WTC11 (cell line): Measurements from ENCODE around the gene MMP7. TPM values are rescaled to one million over a fixed set of nuclear protein-coding genes. Genes with fewer than 3 reads are reported as not detected.

ENCODE experiments used
- ATAC-seq: fragments of 200-7000 bp; cut with Tn5 transposase; 2 replicates; pipeline ENCODE4 v1.10.0; 2021; ENCODE audit warnings: mild to moderate bottlenecking, moderate library complexity
- CTCF ChIA-PET: fragments of 300-600 bp; sonication (Branson Sonifier 250); formaldehyde crosslinking; loops from one replicate; lab custom pipeline; 2021; ENCODE audit warnings: antibody characterized with exemption; lab: Charles Lee
- POLR2A ChIA-PET: fragments of 350-600 bp; sonication (Branson Sonifier 250); formaldehyde crosslinking; loops from one replicate; lab custom pipeline; 2021; ENCODE audit warnings: antibody characterized with exemption; lab: Charles Lee
- DNase-seq: peaks from one replicate; pipeline ENCODE4 v3.0.0; 2021; ENCODE audit warnings: low spot score
- H3K27ac Mint-ChIP-seq: 2 replicates; pipeline ENCODE4 v1.8.0; 2021; ENCODE audit warnings: mixed read lengths
- H3K27me3 Mint-ChIP-seq: 2 replicates; pipeline ENCODE4 v1.8.0; 2021; ENCODE audit warnings: low read depth, mild to moderate bottlenecking, moderate library complexity, mixed read lengths
- H3K36me3 Mint-ChIP-seq: 2 replicates; pipeline ENCODE4 v1.8.0; 2021; ENCODE audit warnings: mixed read lengths
- H3K4me1 Mint-ChIP-seq: 2 replicates; pipeline ENCODE4 v1.8.0; 2022; ENCODE audit warnings: mixed read lengths
- H3K4me3 Mint-ChIP-seq: 2 replicates; pipeline ENCODE4 v1.8.0; 2021; ENCODE audit warnings: mild to moderate bottlenecking, moderate library complexity, mixed read lengths
- H3K9me3 Mint-ChIP-seq: 2 replicates; pipeline ENCODE4 v1.8.0; 2021; ENCODE audit warnings: mixed read lengths
- CBFB ChIP-seq: sonication (generic); formaldehyde crosslinking; IDR thresholded peaks from 2 replicates; pipeline ENCODE4 v1.8.1; 2022; ENCODE audit warnings: mild to moderate bottlenecking, low read depth, missing genetic modification reagents
- CREM ChIP-seq: sonication (generic); formaldehyde crosslinking; IDR thresholded peaks from 2 replicates; pipeline ENCODE4 v1.8.1; 2022; ENCODE audit warnings: mild to moderate bottlenecking, missing genetic modification reagents, moderate library complexity
- FOXK1 ChIP-seq: sonication (generic); formaldehyde crosslinking; IDR thresholded peaks from 2 replicates; pipeline ENCODE4 v1.8.0; 2022; ENCODE audit warnings: mild to moderate bottlenecking, moderate library complexity, missing genetic modification reagents
- GABPB1 ChIP-seq: sonication (generic); formaldehyde crosslinking; IDR thresholded peaks from 2 replicates; pipeline ENCODE4 v1.8.1; 2023; ENCODE audit warnings: mild to moderate bottlenecking, missing genetic modification reagents
- IRF2 ChIP-seq: sonication (generic); formaldehyde crosslinking; IDR thresholded peaks from 2 replicates; pipeline ENCODE4 v1.8.0; 2022; ENCODE audit warnings: low read depth, missing genetic modification reagents, borderline replicate concordance
- OVOL2 ChIP-seq: fragments of 250-450 bp; sonication (Bioruptor Pico); IDR thresholded peaks from 2 replicates; pipeline ENCODE4 v1.9.0; 2021; ENCODE audit warnings: mild to moderate bottlenecking, borderline replicate concordance
- RORB ChIP-seq: fragments of 250-450 bp; sonication (Bioruptor Pico); IDR thresholded peaks from 2 replicates; pipeline ENCODE4 v1.9.0; 2021; ENCODE audit warnings: mild to moderate bottlenecking
- SMAD3 ChIP-seq: sonication (generic); formaldehyde crosslinking; IDR thresholded peaks from 2 replicates; pipeline ENCODE4 v1.8.0; 2022; ENCODE audit warnings: missing genetic modification reagents, mild to moderate bottlenecking, borderline replicate concordance
- TEAD1 ChIP-seq: sonication (generic); formaldehyde crosslinking; IDR thresholded peaks from 2 replicates; pipeline ENCODE4 v1.8.0; 2022; ENCODE audit warnings: mild to moderate bottlenecking, missing genetic modification reagents
- total RNA-seq: library from RNA; stranded (reverse); gene quantifications from 3 replicates; pipeline ENCODE4 v1.2.3, GENCODE V29; 2021
- TF ChIP-seq, protein P1 (sequence below): sonication (generic); formaldehyde crosslinking; IDR thresholded peaks from 2 replicates; pipeline ENCODE4 v1.8.0; 2022; ENCODE audit warnings: mild to moderate bottlenecking, missing genetic modification reagents
- TF ChIP-seq, protein P2 (sequence below): sonication (generic); formaldehyde crosslinking; IDR thresholded peaks from 2 replicates; pipeline ENCODE4 v1.8.1; 2022; ENCODE audit warnings: mild to moderate bottlenecking, missing genetic modification reagents, moderate library complexity, borderline replicate concordance
- TF ChIP-seq, protein P3 (sequence below): fragments of 250-450 bp; sonication (Bioruptor Pico); conservative IDR thresholded peaks from 2 replicates; pipeline ENCODE4 v1.9.0; 2021; ENCODE audit warnings: mild to moderate bottlenecking
- TF ChIP-seq, protein P4 (sequence below): sonication (generic); formaldehyde crosslinking; IDR thresholded peaks from 2 replicates; pipeline ENCODE4 v1.8.0; 2023; ENCODE audit warnings: missing genetic modification reagents
- TF ChIP-seq, protein P5 (sequence below): sonication (generic); formaldehyde crosslinking; conservative IDR thresholded peaks from 2 replicates; pipeline ENCODE4 v1.8.1; 2023; ENCODE audit warnings: mild to moderate bottlenecking, low read depth, missing genetic modification reagents, moderate library complexity
- TF ChIP-seq, protein P6 (sequence below): sonication (generic); formaldehyde crosslinking; IDR thresholded peaks from 2 replicates; pipeline ENCODE4 v1.8.1; 2023; ENCODE audit warnings: mild to moderate bottlenecking, missing genetic modification reagents, moderate library complexity
- TF ChIP-seq, protein P7 (sequence below): sonication (generic); formaldehyde crosslinking; IDR thresholded peaks from 2 replicates; pipeline ENCODE4 v1.8.1; 2023; ENCODE audit warnings: mild to moderate bottlenecking, missing genetic modification reagents
- TF ChIP-seq, protein P8 (sequence below): fragments of 250-450 bp; sonication (Bioruptor Pico); IDR thresholded peaks from 2 replicates; pipeline ENCODE4 v1.8.0; 2021; ENCODE audit warnings: mild to moderate bottlenecking

MMP7 gene
- total RNA-seq, 1 experiment from 2014 or later: 0.50 TPM

DNA sequence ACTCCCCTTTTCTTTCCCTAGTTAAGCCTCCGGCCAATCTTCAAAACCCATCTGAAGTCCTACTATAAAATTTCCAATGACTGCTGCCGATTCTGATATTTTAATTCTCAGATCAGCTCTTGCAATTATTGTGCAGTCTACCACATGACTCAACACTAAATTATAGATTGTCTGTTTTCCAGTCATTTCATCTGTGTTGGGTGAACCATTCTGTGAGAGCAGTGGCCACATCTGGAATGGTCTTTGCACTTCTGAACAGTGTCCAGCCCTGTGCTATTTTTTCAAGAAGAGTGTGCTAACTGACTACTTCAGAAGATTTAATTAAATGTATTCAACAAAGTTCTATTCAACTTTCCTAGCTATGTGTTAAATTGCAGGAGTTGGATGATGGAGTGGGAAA, 47.2 kb upstream of the MMP7 start (continued):
- TF ChIP-seq, protein P1, sequence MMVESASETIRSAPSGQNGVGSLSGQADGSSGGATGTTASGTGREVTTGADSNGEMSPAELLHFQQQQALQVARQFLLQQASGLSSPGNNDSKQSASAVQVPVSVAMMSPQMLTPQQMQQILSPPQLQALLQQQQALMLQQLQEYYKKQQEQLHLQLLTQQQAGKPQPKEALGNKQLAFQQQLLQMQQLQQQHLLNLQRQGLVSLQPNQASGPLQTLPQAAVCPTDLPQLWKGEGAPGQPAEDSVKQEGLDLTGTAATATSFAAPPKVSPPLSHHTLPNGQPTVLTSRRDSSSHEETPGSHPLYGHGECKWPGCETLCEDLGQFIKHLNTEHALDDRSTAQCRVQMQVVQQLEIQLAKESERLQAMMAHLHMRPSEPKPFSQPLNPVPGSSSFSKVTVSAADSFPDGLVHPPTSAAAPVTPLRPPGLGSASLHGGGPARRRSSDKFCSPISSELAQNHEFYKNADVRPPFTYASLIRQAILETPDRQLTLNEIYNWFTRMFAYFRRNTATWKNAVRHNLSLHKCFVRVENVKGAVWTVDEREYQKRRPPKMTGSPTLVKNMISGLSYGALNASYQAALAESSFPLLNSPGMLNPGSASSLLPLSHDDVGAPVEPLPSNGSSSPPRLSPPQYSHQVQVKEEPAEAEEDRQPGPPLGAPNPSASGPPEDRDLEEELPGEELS (CRISPR knock-in tag): no peak
- TF ChIP-seq, protein P2, sequence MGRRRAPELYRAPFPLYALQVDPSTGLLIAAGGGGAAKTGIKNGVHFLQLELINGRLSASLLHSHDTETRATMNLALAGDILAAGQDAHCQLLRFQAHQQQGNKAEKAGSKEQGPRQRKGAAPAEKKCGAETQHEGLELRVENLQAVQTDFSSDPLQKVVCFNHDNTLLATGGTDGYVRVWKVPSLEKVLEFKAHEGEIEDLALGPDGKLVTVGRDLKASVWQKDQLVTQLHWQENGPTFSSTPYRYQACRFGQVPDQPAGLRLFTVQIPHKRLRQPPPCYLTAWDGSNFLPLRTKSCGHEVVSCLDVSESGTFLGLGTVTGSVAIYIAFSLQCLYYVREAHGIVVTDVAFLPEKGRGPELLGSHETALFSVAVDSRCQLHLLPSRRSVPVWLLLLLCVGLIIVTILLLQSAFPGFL: no peak

DNA sequence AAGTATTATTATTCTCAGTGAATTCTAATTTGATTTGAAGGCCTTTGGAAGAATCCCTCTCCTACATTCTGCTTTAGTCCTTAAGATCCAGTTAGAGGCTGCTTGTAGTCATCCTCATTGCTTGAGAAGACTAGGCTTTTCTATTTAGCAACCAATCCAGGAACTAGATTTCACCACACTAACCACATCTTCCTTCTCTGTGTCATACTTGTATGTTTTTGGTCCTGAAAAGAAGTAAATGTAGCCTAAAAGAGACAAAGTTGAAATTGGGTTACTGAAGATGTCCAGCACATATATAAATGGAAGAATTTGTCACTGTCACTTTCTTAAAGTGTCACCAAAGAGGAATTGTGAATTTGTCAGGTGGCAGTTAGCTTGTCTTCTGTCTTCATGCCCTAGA, 46.6 kb upstream of the MMP7 start:
- Mint-ChIP-seq H3K36me3 (no peaks in the 10 kb centered on the region), H3K9me3 (peaks cover 2% of the 10 kb centered on the region), H3K27me3 (no peaks in the 10 kb centered on the region), H3K4me1 (no peaks in the 10 kb centered on the region), H3K27ac (no peak overlapping the region), H3K4me3 (no peak overlapping the region)
- DNase-seq (no peak), ATAC-seq (no peak)
- ChIA-PET CTCF (no interaction called here), POLR2A (no interaction called here)
- no peak for TF ChIP-seq IRF2 (CRISPR knock-in tag)

DNA sequence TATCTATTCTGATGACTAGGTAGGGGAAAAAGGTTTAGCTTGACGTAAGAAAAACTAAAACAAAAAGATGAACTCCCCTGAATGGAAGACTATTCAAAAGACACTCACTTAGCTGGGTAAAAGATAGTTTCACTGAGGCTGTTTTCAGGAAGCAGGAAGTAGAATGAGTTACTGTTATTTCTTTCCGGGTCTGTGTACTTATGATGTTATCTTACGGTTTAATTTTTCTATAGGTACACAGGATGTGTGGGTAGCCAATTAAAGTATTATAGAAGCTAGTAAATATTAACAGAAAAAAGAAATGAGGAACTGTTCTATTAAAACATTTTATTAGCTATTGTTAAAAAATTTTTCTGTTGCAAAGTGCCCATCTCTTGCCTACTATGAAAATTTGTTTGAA, 45.8 kb upstream of the MMP7 start:
- POLR2A ChIA-PET: no interaction called here
- TF ChIP-seq, protein P2: no peak
- TF ChIP-seq TEAD1 (CRISPR knock-in tag) (no peak), GABPB1 (CRISPR knock-in tag) (no peak)
- TF ChIP-seq, protein P3, sequence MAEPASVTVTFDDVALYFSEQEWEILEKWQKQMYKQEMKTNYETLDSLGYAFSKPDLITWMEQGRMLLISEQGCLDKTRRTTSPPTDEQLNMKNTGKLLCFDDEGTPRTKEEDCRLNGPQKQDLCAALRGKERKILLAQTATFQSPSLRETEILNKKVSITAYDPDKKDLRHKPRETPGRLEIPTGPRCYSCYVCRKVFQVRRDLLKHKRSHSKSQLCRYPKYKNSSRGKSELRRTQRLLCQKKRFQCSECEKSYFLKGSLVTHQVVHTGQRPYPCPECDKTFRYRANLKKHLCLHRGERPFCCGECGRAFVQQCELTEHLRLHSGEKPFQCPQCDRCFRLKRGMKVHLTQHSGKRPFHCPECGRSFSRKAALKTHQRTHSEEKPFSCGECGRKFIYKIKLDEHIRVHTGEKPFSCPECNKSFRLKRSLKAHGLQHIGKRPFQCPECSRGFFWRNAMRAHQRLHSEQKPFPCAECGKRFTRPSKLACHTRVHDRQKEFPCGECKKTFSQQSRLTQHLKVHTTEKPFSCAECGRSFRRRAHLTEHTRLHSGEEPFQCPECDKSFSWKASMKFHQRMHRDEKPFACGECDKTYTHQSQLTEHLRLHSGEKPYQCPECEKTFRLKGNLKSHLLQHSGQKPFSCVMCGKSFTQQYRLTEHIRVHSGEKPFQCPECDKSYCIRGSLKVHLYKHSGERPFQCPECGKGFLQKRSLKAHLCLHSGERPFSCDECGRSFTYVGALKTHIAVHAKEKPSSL: no peak
- TF ChIP-seq, protein P4, sequence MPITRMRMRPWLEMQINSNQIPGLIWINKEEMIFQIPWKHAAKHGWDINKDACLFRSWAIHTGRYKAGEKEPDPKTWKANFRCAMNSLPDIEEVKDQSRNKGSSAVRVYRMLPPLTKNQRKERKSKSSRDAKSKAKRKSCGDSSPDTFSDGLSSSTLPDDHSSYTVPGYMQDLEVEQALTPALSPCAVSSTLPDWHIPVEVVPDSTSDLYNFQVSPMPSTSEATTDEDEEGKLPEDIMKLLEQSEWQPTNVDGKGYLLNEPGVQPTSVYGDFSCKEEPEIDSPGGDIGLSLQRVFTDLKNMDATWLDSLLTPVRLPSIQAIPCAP (CRISPR knock-in tag): no peak
- TF ChIP-seq, protein P5, sequence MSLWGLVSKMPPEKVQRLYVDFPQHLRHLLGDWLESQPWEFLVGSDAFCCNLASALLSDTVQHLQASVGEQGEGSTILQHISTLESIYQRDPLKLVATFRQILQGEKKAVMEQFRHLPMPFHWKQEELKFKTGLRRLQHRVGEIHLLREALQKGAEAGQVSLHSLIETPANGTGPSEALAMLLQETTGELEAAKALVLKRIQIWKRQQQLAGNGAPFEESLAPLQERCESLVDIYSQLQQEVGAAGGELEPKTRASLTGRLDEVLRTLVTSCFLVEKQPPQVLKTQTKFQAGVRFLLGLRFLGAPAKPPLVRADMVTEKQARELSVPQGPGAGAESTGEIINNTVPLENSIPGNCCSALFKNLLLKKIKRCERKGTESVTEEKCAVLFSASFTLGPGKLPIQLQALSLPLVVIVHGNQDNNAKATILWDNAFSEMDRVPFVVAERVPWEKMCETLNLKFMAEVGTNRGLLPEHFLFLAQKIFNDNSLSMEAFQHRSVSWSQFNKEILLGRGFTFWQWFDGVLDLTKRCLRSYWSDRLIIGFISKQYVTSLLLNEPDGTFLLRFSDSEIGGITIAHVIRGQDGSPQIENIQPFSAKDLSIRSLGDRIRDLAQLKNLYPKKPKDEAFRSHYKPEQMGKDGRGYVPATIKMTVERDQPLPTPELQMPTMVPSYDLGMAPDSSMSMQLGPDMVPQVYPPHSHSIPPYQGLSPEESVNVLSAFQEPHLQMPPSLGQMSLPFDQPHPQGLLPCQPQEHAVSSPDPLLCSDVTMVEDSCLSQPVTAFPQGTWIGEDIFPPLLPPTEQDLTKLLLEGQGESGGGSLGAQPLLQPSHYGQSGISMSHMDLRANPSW (CRISPR knock-in tag): no peak

DNA sequence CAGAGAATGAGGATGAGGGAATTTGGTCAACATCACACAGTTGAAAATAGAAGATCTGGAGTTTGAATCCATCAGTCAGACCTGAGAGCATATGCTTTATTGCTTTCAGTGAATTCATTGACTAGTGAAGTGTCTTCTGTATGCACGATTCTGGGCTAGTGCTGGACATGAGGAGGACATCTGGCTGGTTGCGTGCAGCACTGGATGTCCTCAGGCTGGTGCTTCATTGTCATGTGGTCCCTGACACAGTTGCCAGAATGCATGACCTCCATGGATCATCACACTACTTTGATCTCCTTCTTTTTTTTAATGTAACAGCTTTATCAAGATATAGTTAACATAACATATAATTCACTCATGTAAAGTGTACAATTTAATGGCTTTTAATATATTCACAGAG, 44.5 kb upstream of the MMP7 start:
- Mint-ChIP-seq H3K27me3 (no peaks in the 10 kb centered on the region), H3K9me3 (peaks cover 12% of the 10 kb centered on the region), H3K27ac (no peak overlapping the region), H3K4me3 (no peak overlapping the region), H3K4me1 (no peaks in the 10 kb centered on the region), H3K36me3 (no peaks in the 10 kb centered on the region)
- DNase-seq (no peak), ATAC-seq (no peak)
- ChIA-PET CTCF (no interaction called here), POLR2A (no interaction called here)
- TF ChIP-seq CBFB (CRISPR knock-in tag) (no peak), RORB (CRISPR knock-in tag) (no peak), CREM (no peak), OVOL2 (CRISPR knock-in tag) (no peak), SMAD3 (CRISPR knock-in tag) (no peak), FOXK1 (no peak)
- TF ChIP-seq, protein P6, sequence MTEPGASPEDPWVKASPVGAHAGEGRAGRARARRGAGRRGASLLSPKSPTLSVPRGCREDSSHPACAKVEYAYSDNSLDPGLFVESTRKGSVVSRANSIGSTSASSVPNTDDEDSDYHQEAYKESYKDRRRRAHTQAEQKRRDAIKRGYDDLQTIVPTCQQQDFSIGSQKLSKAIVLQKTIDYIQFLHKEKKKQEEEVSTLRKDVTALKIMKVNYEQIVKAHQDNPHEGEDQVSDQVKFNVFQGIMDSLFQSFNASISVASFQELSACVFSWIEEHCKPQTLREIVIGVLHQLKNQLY (CRISPR knock-in tag): no peak
- TF ChIP-seq, protein P7, sequence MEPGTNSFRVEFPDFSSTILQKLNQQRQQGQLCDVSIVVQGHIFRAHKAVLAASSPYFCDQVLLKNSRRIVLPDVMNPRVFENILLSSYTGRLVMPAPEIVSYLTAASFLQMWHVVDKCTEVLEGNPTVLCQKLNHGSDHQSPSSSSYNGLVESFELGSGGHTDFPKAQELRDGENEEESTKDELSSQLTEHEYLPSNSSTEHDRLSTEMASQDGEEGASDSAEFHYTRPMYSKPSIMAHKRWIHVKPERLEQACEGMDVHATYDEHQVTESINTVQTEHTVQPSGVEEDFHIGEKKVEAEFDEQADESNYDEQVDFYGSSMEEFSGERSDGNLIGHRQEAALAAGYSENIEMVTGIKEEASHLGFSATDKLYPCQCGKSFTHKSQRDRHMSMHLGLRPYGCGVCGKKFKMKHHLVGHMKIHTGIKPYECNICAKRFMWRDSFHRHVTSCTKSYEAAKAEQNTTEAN (CRISPR knock-in tag): no peak
- TF ChIP-seq, protein P8, sequence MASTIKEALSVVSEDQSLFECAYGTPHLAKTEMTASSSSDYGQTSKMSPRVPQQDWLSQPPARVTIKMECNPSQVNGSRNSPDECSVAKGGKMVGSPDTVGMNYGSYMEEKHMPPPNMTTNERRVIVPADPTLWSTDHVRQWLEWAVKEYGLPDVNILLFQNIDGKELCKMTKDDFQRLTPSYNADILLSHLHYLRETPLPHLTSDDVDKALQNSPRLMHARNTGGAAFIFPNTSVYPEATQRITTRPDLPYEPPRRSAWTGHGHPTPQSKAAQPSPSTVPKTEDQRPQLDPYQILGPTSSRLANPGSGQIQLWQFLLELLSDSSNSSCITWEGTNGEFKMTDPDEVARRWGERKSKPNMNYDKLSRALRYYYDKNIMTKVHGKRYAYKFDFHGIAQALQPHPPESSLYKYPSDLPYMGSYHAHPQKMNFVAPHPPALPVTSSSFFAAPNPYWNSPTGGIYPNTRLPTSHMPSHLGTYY (CRISPR knock-in tag): no peak

More for the DNA sequence above, 45.8 kb upstream of the MMP7 start:
- no peaks in the 10 kb centered on the region for H3K27me3 Mint-ChIP-seq
- ATAC-seq (no peak), DNase-seq (no peak)
- H3K27ac Mint-ChIP-seq: no peak overlapping the region
- no peak overlapping the region for H3K4me3 Mint-ChIP-seq
- H3K9me3 Mint-ChIP-seq: peaks cover 9% of the 10 kb centered on the region
- H3K4me1 Mint-ChIP-seq: no peaks in the 10 kb centered on the region
- CTCF ChIA-PET: no interaction called here
- no peaks in the 10 kb centered on the region for H3K36me3 Mint-ChIP-seq
